AG09309 (cell line): ENCODE measurements around the gene IMMP2L.

Experiments used
- DNase-seq: peaks from one replicate; pipeline ENCODE4 v3.0.0-alpha.2; 2010; ENCODE audit warnings: low read depth
- H3K4me3 ChIP-seq: 2 replicates; pipeline ENCODE4 v1.5.1; 2011; ENCODE audit warnings: mild to moderate bottlenecking, low read depth, low read length, moderate library complexity; ENCODE audit not compliant: control insufficient read depth
- CTCF ChIP-seq: IDR thresholded peaks from 2 replicates; pipeline ENCODE4 v1.5.1; 2011; ENCODE audit warnings: mild to moderate bottlenecking, low read depth, low read length, inconsistent platforms; ENCODE audit not compliant: insufficient read depth, control insufficient read depth; ENCODE audit errors: missing control alignments

Gene IMMP2L

GRCh38 chr7:111049971-111050680 is 512.2 kb downstream of the IMMP2L start:
- no peak for DNase-seq
- no peak overlapping the region for H3K4me3 ChIP-seq
- no peak for TF ChIP-seq CTCF

- no peak for DNase-seq
- no peak overlapping the region for H3K4me3 ChIP-seq
- no peak for TF ChIP-seq CTCF
These were observed 514.7 kb downstream of the IMMP2L start for GRCh38 chr7:111047595-111047994.

- no peak for TF ChIP-seq CTCF
- DNase-seq, result no peak
- no peak overlapping the region for H3K4me3 ChIP-seq
These were observed 516.8 kb downstream of the IMMP2L start for GRCh38 chr7:111045449-111045848.

- DNase-seq, result no peak
- no peak overlapping the region for H3K4me3 ChIP-seq
- TF ChIP-seq CTCF, result no peak
These were observed 518.7 kb downstream of the IMMP2L start for GRCh38 chr7:111043561-111043960.

- no peak for TF ChIP-seq CTCF
- no peak for DNase-seq
- H3K4me3 ChIP-seq, result no peak overlapping the region
These were observed 519.5 kb downstream of the IMMP2L start for GRCh38 chr7:111042842-111043241.

GRCh38 chr7:111041577-111041976 is 520.7 kb downstream of the IMMP2L start:
- DNase-seq, result no peak
- TF ChIP-seq CTCF, result no peak
- H3K4me3 ChIP-seq, result no peak overlapping the region
